Activated naive CD4-positive, alpha-beta T cell treated with anti-CD3 and anti-CD28 coated beads, Interleukin-2, amount 10 ng/mL, durations not matched to agents 7 days and 5 days (primary cell): ENCODE results near the gene NLRP6.

Source experiments
- CTCF ChIA-PET: fragments of 350-600 bp; sonication (Branson Sonifier 250); formaldehyde crosslinking; loops from one replicate; lab custom pipeline; 2021; ENCODE audit warnings: antibody characterized with exemption; lab: Charles Lee
- DNase-seq: peaks from one replicate; pipeline ENCODE4 v3.0.0-alpha.2; 2020
- H3K27ac Mint-ChIP-seq: one replicate; pipeline ENCODE4 v1.8.0; 2021; ENCODE audit warnings: mild to moderate bottlenecking, moderate library complexity, mixed read lengths
- H3K27me3 Mint-ChIP-seq: one replicate; pipeline ENCODE4 v1.8.0; 2021; ENCODE audit warnings: mild to moderate bottlenecking, mixed read lengths
- H3K36me3 Mint-ChIP-seq: one replicate; pipeline ENCODE4 v1.8.0; 2021; ENCODE audit warnings: mixed read lengths
- H3K4me1 Mint-ChIP-seq: one replicate; pipeline ENCODE4 v1.8.0; 2021; ENCODE audit warnings: mixed read lengths
- H3K4me3 Mint-ChIP-seq: one replicate; pipeline ENCODE4 v1.8.0; 2021; ENCODE audit warnings: mild to moderate bottlenecking, moderate library complexity, mixed read lengths
- H3K9me3 Mint-ChIP-seq: one replicate; pipeline ENCODE4 v1.8.0; 2021; ENCODE audit warnings: mixed read lengths

Gene NLRP6

DNA sequence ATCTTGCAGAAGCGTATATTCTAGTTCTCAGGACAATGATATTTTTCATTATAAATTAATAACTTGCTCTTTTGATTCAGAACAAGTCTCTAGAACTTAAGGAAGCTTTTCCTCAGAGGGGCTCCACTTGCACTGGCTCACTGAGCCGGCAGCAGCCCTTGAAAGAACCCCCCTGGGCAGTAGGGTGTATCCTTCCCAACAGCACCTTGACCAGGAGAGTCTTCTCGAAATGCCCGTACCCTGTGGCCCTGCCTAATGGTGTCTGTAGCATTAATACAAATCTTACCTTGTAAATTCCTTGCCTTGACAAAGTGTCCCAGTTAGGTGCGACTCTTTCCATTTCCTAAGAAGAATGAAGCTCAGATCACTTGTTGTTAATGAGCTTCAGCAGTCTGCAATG, 27.9 kb upstream of the NLRP6 start:
- CTCF ChIA-PET: interaction anchor here (0.7 to 4.6 kb wide), 39 partner anchors 8 to 269 kb away, joined by 3 to 49 read pairs (median 6); partner anchors contain the start of genes BET1L, IFITM2, IFITM5 and NLRP6
- no peak overlapping the region for H3K4me3 Mint-ChIP-seq
- peaks cover 16% of the 10 kb centered on the region for H3K4me1 Mint-ChIP-seq
- H3K36me3 Mint-ChIP-seq: peaks cover 63% of the 10 kb centered on the region
- H3K9me3 Mint-ChIP-seq: no peaks in the 10 kb centered on the region
- no peak for DNase-seq
- no peaks in the 10 kb centered on the region for H3K27me3 Mint-ChIP-seq
- H3K27ac Mint-ChIP-seq: no peak overlapping the region

DNA sequence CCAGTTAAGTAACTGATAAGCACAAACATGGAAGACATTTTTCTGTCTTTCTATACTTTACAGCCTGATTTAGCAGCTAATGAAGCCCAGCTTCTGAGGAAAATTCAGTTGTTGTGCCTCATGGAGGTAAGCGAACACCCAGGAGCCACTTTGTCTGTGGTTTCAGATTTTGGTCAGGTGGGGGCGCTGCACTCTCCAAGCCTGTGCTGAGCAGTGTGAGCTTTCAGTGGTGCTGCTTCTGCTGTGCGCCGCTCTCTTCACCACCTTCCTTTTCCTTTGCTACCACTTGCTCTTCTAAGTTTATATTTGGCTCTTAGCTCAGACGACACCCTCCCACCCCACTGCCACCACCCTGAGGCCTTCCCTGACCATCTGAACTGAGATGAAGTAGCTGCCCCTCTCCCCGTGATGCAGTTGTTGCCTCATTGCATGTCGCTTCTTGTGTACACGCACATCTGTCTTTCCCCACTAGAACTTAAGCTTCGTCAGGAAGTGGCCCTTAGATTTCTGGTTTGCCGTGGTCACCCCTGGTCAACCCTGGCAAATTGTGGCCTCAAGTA, 27.4 kb upstream of the NLRP6 start:
- H3K27ac Mint-ChIP-seq: peak overlapping the region; percentile 78
- no peaks in the 10 kb centered on the region for H3K27me3 Mint-ChIP-seq
- DNase-seq: peak; percentile 91
- H3K4me1 Mint-ChIP-seq: peaks cover 16% of the 10 kb centered on the region
- peaks cover 57% of the 10 kb centered on the region for H3K36me3 Mint-ChIP-seq
- no peak overlapping the region for H3K4me3 Mint-ChIP-seq
- H3K9me3 Mint-ChIP-seq: no peaks in the 10 kb centered on the region
- CTCF ChIA-PET: interaction anchor here (0.7 to 4.6 kb wide), 39 partner anchors 9 to 268 kb away, joined by 3 to 49 read pairs (median 6); partner anchors contain the start of genes BET1L, IFITM2, IFITM5 and NLRP6

GRCh38 chr11:251550-251949, 26.7 kb upstream of the NLRP6 start:
- peaks cover 52% of the 10 kb centered on the region for H3K36me3 Mint-ChIP-seq
- no peak for DNase-seq
- CTCF ChIA-PET: interaction anchor here (1.2 to 4.6 kb wide), 23 partner anchors 10 to 205 kb away, joined by 3 to 49 read pairs (median 9); partner anchors contain the start of genes IFITM2, IFITM5, NLRP6 and PGGHG
- no peaks in the 10 kb centered on the region for H3K9me3 Mint-ChIP-seq
- H3K4me1 Mint-ChIP-seq: peaks cover 16% of the 10 kb centered on the region
- no peaks in the 10 kb centered on the region for H3K27me3 Mint-ChIP-seq
- H3K27ac Mint-ChIP-seq: no peak overlapping the region
- no peak overlapping the region for H3K4me3 Mint-ChIP-seq

- no peak for DNase-seq
- no peak overlapping the region for H3K4me3 Mint-ChIP-seq
- peaks cover 46% of the 10 kb centered on the region for H3K36me3 Mint-ChIP-seq
- H3K9me3 Mint-ChIP-seq: no peaks in the 10 kb centered on the region
- H3K4me1 Mint-ChIP-seq: peaks cover 16% of the 10 kb centered on the region
- no peak overlapping the region for H3K27ac Mint-ChIP-seq
- CTCF ChIA-PET: interaction anchor here (2.9 to 3.6 kb wide), 5 partner anchors 8 to 111 kb away, joined by 23 to 49 read pairs (median 36); partner anchors contain the start of genes IFITM2, NLRP6 and PGGHG
- peaks cover 6% of the 10 kb centered on the region for H3K27me3 Mint-ChIP-seq
Observed at GRCh38 chr11:252666-253065, 25.5 kb upstream of the NLRP6 start.

- Mint-ChIP-seq H3K36me3 (peaks cover 40% of the 10 kb centered on the region), H3K4me3 (no peak overlapping the region), H3K4me1 (peaks cover 16% of the 10 kb centered on the region), H3K27ac (no peak overlapping the region), H3K9me3 (no peaks in the 10 kb centered on the region), H3K27me3 (peaks cover 12% of the 10 kb centered on the region)
- no peak for DNase-seq
- CTCF ChIA-PET: no interaction called here
Observed at GRCh38 chr11:253160-253885, 24.9 kb upstream of the NLRP6 start.

DNA sequence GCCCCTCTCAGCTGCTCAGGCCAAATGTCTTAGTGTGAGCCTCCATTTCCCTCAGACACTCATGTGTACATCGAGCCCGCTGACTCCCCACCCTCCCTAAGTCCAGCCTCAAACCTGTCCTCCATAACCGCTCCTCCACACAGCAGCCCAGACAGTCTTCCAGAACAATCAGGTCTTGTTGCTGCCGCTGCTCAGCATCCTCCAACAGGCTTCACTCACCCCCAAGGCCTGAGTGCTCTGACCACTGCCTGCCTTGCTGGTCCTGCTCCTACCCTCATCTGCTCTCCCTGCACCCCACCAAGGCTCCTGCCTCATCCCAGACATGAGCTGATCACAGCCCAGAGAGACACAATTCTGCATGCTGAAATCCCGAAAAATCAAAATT, 24.3 kb upstream of the NLRP6 start:
- Mint-ChIP-seq H3K4me3 (no peak overlapping the region), H3K36me3 (peaks cover 36% of the 10 kb centered on the region), H3K27ac (peak overlapping the region; percentile 38), H3K27me3 (peaks cover 15% of the 10 kb centered on the region), H3K4me1 (peaks cover 16% of the 10 kb centered on the region), H3K9me3 (no peaks in the 10 kb centered on the region)
- CTCF ChIA-PET: no interaction called here
- DNase-seq: no peak

GRCh38 chr11:255176-255575, 23.0 kb upstream of the NLRP6 start:
- CTCF ChIA-PET: no interaction called here
- no peaks in the 10 kb centered on the region for H3K9me3 Mint-ChIP-seq

DNA sequence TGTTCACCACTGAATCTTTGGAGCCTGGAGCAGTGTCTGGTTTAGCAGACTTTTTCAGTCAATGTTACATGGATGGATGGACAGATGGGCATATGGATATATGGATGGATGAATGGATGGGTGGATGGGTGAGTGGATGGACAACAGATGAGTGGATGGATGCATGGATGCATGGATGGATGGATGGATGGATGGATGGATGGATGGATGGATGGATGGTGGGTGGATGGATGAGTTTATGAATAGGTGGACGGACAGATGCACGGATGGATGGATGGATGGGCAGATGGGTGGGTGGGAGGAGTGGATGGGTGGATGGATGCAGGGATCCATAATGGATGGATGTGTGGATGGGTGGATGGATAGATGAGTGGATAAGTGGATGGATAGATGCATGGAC, 22.4 kb upstream of the NLRP6 start:
- DNase-seq: no peak
- Mint-ChIP-seq H3K9me3 (no peaks in the 10 kb centered on the region), H3K36me3 (peaks cover 24% of the 10 kb centered on the region), H3K4me3 (no peak overlapping the region), H3K27me3 (peaks cover 29% of the 10 kb centered on the region), H3K27ac (no peak overlapping the region), H3K4me1 (peaks cover 6% of the 10 kb centered on the region)
- CTCF ChIA-PET: no interaction called here

More at GRCh38 chr11:255176-255575, 23.0 kb upstream of the NLRP6 start:
- DNase-seq: no peak
- no peak overlapping the region for H3K4me3 Mint-ChIP-seq
- no peak overlapping the region for H3K27ac Mint-ChIP-seq
- H3K36me3 Mint-ChIP-seq: peaks cover 29% of the 10 kb centered on the region
- H3K27me3 Mint-ChIP-seq: peaks cover 25% of the 10 kb centered on the region
- H3K4me1 Mint-ChIP-seq: peaks cover 11% of the 10 kb centered on the region

DNA sequence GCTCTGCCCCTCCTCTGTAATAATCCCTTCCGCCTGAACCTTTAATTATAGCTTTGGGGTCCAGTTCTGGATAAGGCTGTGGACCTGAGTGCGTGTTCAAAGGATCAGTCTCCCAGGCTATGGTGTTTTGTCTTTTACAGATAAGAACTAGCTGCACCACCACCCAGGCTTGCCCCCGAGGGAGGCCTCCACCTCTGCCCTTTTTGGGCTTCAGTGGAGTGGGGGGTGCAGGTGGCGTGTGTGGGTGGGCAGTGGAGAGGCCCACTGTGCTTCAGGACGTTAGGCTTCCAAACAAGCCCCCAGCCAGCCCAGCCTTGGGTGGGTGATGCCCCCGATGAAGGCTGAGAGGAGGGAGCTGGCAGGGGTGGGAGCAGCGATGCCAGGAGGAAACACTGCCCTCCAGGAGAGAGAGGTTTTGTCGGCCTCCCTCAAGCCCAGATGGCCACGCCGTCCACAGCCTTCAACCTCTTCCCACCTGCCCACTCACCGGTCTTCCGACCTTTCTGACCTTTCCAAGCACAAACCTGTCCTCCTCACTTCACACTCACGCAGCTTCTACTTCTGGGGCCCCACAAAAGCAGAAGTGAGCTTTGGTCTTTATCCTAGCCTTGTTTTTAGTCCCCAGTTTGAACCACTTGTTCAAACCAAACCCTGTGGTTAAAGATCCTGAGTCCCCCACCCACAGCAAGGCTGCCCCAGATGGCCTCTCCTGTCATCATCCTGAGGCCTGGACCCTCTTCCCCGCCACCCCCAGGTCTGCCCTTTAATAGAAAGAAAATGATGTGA, 21.1 kb upstream of the NLRP6 start:
- peaks cover 37% of the 10 kb centered on the region for H3K27me3 Mint-ChIP-seq
- no peaks in the 10 kb centered on the region for H3K4me1 Mint-ChIP-seq
- H3K9me3 Mint-ChIP-seq: no peaks in the 10 kb centered on the region
- CTCF ChIA-PET: no interaction called here
- no peak overlapping the region for H3K27ac Mint-ChIP-seq
- H3K36me3 Mint-ChIP-seq: peaks cover 14% of the 10 kb centered on the region
- H3K4me3 Mint-ChIP-seq: no peak overlapping the region
- DNase-seq: no peak

GRCh38 chr11:257766-258493, 20.3 kb upstream of the NLRP6 start:
- CTCF ChIA-PET: interaction anchor here (1.2 kb wide), 1 partner anchor 10 kb away, joined by 3 read pairs; no protein-coding TSS in a partner anchor
- Mint-ChIP-seq H3K27ac (no peak overlapping the region), H3K9me3 (no peaks in the 10 kb centered on the region), H3K27me3 (peaks cover 39% of the 10 kb centered on the region), H3K4me1 (no peaks in the 10 kb centered on the region), H3K4me3 (no peak overlapping the region), H3K36me3 (peaks cover 6% of the 10 kb centered on the region)
- DNase-seq: no peak

GRCh38 chr11:259413-259812, 18.8 kb upstream of the NLRP6 start:
- Mint-ChIP-seq H3K4me3 (no peak overlapping the region), H3K27me3 (peaks cover 39% of the 10 kb centered on the region), H3K36me3 (no peaks in the 10 kb centered on the region), H3K9me3 (no peaks in the 10 kb centered on the region), H3K27ac (no peak overlapping the region), H3K4me1 (no peaks in the 10 kb centered on the region)
- no peak for DNase-seq
- CTCF ChIA-PET: interaction anchor here (5.6 kb wide), 1 partner anchor 8 kb away, joined by 36 read pairs; no protein-coding TSS in a partner anchor

DNA sequence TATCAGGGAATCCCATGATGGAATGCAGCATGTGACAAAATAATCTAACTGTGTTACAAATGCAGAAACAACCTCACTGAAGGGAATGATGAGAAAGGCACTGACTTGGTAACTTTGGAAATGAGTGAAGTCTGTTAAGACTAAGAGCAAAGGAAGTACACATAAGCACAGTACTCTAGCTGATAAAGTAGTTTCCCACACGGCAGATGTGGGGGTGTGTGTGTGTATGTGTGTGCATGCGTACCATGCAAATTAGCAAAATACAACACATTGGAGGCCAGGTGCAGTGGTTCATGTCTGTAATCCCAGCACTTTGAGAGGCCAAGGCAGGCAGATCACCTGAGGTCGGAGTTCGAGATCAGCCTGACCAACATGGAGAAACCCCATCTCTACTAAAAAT, 16.6 kb upstream of the NLRP6 start:
- DNase-seq: no peak
- Mint-ChIP-seq H3K9me3 (no peaks in the 10 kb centered on the region), H3K4me3 (no peak overlapping the region), H3K27me3 (peaks cover 44% of the 10 kb centered on the region), H3K4me1 (peaks cover 2% of the 10 kb centered on the region), H3K27ac (no peak overlapping the region), H3K36me3 (no peaks in the 10 kb centered on the region)
- CTCF ChIA-PET: interaction anchor here (5.6 kb wide), 1 partner anchor 10 kb away, joined by 36 read pairs; no protein-coding TSS in a partner anchor

DNA sequence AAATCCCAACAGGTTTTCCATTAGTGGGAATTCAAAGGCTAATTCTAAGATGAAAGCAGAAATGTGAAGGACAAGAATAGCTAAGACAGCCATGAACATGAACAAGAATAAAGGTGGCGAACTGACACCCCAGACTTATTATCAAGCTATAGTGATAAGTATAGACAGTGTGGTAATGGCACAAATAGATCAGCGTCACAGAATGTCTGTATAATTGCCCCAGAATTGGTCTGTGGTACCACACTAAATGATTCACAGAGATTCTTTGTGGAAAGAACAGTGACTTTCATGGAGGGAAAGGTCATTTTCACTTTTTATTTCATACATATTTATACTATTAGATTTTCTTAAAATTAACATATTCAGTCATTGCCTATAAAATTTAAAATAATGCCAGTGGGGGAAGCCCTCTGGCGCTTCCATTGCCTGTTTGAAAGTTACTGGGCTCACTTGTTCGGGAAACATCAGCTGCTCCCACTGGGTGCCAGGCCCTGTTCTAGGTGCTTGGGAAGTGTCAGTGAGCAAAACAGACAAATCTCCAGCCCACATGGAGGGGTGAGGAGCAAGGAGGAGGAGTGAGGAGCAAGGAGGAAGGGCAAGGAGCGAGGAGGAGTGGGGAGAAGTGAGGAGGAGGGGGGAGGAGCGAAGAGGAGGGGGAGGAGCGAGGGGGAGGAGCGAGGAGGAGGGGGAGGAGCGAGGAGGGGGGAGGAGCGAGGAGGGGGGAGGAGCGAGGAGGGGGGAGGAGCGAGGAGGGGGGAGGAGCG, 11.3 kb upstream of the NLRP6 start:
- peak; percentile 61 for DNase-seq

More for the DNA sequence above, 11.3 kb upstream of the NLRP6 start:
- H3K4me3 Mint-ChIP-seq: peak overlapping the region; percentile 72
- H3K36me3 Mint-ChIP-seq: peaks cover 9% of the 10 kb centered on the region
- CTCF ChIA-PET: interaction anchor here (1.3 to 4.3 kb wide), 3 partner anchors 12 to 17 kb away, joined by 4 to 32 read pairs (median 16); no protein-coding TSS in a partner anchor
- H3K4me1 Mint-ChIP-seq: peaks cover 37% of the 10 kb centered on the region
- H3K27me3 Mint-ChIP-seq: peaks cover 11% of the 10 kb centered on the region
- no peaks in the 10 kb centered on the region for H3K9me3 Mint-ChIP-seq
- H3K27ac Mint-ChIP-seq: peak overlapping the region; percentile 89
